ENCODE measurements around the gene CCL26. TPM values are rescaled to one million over a fixed set of nuclear protein-coding genes. Genes with fewer than 3 reads are reported as not detected.

Gene CCL26
- total RNA-seq, 5 donors from 2014 or later (not counting 1 experiment from before 2014, with no cell fraction given), result not detected

- Histone ChIP-seq H3K36me3 (ENCODE audit: control insufficient read depth in 2 of 2, extremely low read depth in 1 of 2, insufficient read depth in 1 of 2, low read length in 1 of 2) (no peaks in the 10 kb centered on the region), H3K4me1 (ENCODE audit: control insufficient read depth in 1 of 2, extremely low read depth in 1 of 2, insufficient read depth in 2 of 2, low read length in 2 of 2) (no peaks in the 10 kb centered on the region), H3K27ac (ENCODE audit: low read length) (no peak overlapping the region), H3K9me3 (no peaks in the 10 kb centered on the region), H3K27me3 (replicated peaks in 1 of 2; ENCODE audit: control insufficient read depth in 2 of 2, extremely low read depth in 1 of 2, insufficient read depth in 2 of 2, low read length in 1 of 2) (peaks cover 0 to 23% of the 10 kb centered on the region in 2 experiments), H3K4me3 (ENCODE audit: control insufficient read depth in 1 of 2, extremely low read depth in 1 of 2, low read length in 1 of 2) (no peak overlapping the region)
- DNase-seq (no peak), ATAC-seq (replicated peaks in 1 of 4) (no peak)
- Mint-ChIP-seq H3K27me3 (peaks cover 3 to 4% of the 10 kb centered on the region in 2 donors), H3K4me3 (no peak overlapping the region), H3K36me3 (no peaks in the 10 kb centered on the region), H3K27ac (no peak overlapping the region), H3K4me1 (no peaks in the 10 kb centered on the region), H3K9me3 (no peaks in the 10 kb centered on the region)
- ChIA-PET POLR2A (no interaction called here), CTCF (no interaction called here)
- WGBS (ENCODE audit: insufficient coverage), result 78% methylated on average over 6 of the region's 13 CpGs
Observed at GRCh38 chr7:75814407-75814947, 42.5 kb upstream of the CCL26 start.

- Histone ChIP-seq H3K27ac (ENCODE audit: low read length) (no peak within 1 kb of the TSS), H3K4me1 (ENCODE audit: control insufficient read depth in 1 of 2, extremely low read depth in 1 of 2, insufficient read depth in 2 of 2, low read length in 2 of 2) (no peaks in the 10 kb centered on the region), H3K36me3 (ENCODE audit: control insufficient read depth in 2 of 2, extremely low read depth in 1 of 2, insufficient read depth in 1 of 2, low read length in 1 of 2) (no peaks in the 10 kb centered on the region), H3K4me3 (ENCODE audit: control insufficient read depth in 1 of 2, extremely low read depth in 1 of 2, low read length in 1 of 2) (no peak within 1 kb of the TSS), H3K9me3 (no peaks in the 10 kb centered on the region), H3K27me3 (replicated peaks in 1 of 2; ENCODE audit: control insufficient read depth in 2 of 2, extremely low read depth in 1 of 2, insufficient read depth in 2 of 2, low read length in 1 of 2) (peaks cover 0 to 23% of the 10 kb centered on the region in 2 experiments)
- H3K4me3 Mint-ChIP-seq, result no peak within 1 kb of the TSS
- DNase-seq (no peak), ATAC-seq (replicated peaks in 1 of 4) (no peak)
- H3K4me1 Mint-ChIP-seq, result no peaks in the 10 kb centered on the region
- no peak within 1 kb of the TSS for H3K27ac Mint-ChIP-seq
- POLR2A ChIA-PET, result interaction anchor here in 1 of 2 donors (0.6 kb wide), 1 partner anchor 741 kb away, joined by 5 read pairs; no protein-coding TSS in a partner anchor
- H3K27me3 Mint-ChIP-seq, result peaks cover 3 to 4% of the 10 kb centered on the region in 2 donors
- CTCF ChIA-PET, result no interaction called here
- 10% methylated on average over 3 of the region's 7 CpGs for WGBS (ENCODE audit: insufficient coverage)
- no peaks in the 10 kb centered on the region for H3K9me3 Mint-ChIP-seq
- H3K36me3 Mint-ChIP-seq, result no peaks in the 10 kb centered on the region
Observed at GRCh38 chr7:75813781-75814236, 41.8 kb upstream of the CCL26 start, which contains the start of gene CCL24. TSS of gene CCL24 (minus strand) at chr7:75813806. CDS start at chr7:75813715, 91 bp downstream.

GRCh38 chr7:75813084-75813483, 41.1 kb upstream of the CCL26 start:
- Mint-ChIP-seq H3K4me1 (no peaks in the 10 kb centered on the region), H3K27me3 (peaks cover 3 to 4% of the 10 kb centered on the region in 2 donors), H3K4me3 (no peak overlapping the region), H3K36me3 (no peaks in the 10 kb centered on the region), H3K9me3 (no peaks in the 10 kb centered on the region), H3K27ac (no peak overlapping the region)
- Histone ChIP-seq H3K27me3 (replicated peaks in 1 of 2; ENCODE audit: control insufficient read depth in 2 of 2, extremely low read depth in 1 of 2, insufficient read depth in 2 of 2, low read length in 1 of 2) (peaks cover 0 to 23% of the 10 kb centered on the region in 2 experiments), H3K27ac (ENCODE audit: low read length) (no peak overlapping the region), H3K9me3 (no peaks in the 10 kb centered on the region), H3K4me3 (ENCODE audit: control insufficient read depth in 1 of 2, extremely low read depth in 1 of 2, low read length in 1 of 2) (no peak overlapping the region), H3K36me3 (ENCODE audit: control insufficient read depth in 2 of 2, extremely low read depth in 1 of 2, insufficient read depth in 1 of 2, low read length in 1 of 2) (no peaks in the 10 kb centered on the region), H3K4me1 (ENCODE audit: control insufficient read depth in 1 of 2, extremely low read depth in 1 of 2, insufficient read depth in 2 of 2, low read length in 2 of 2) (no peaks in the 10 kb centered on the region)
- ChIA-PET POLR2A (no interaction called here), CTCF (no interaction called here)
- 83% methylated on average over 1 of the region's 3 CpGs for WGBS (ENCODE audit: insufficient coverage)
- DNase-seq (no peak), ATAC-seq (replicated peaks in 1 of 4) (no peak)

GRCh38 chr7:75811894-75812678, 40.1 kb upstream of the CCL26 start:
- H3K27ac ChIP-seq (ENCODE audit: low read length), result no peak overlapping the region
- H3K4me3 ChIP-seq (ENCODE audit: control insufficient read depth in 1 of 2, extremely low read depth in 1 of 2, low read length in 1 of 2), result no peak overlapping the region
- no peak for DNase-seq
- Mint-ChIP-seq H3K4me1 (no peaks in the 10 kb centered on the region), H3K27me3 (peaks cover 3% of the 10 kb centered on the region in 2 donors), H3K27ac (no peak overlapping the region), H3K36me3 (no peaks in the 10 kb centered on the region), H3K9me3 (peaks cover 0 to 6% (median 5%) of the 10 kb centered on the region in 3 donors), H3K4me3 (no peak overlapping the region)
- no peaks in the 10 kb centered on the region for H3K36me3 ChIP-seq (ENCODE audit: control insufficient read depth in 2 of 2, extremely low read depth in 1 of 2, insufficient read depth in 1 of 2, low read length in 1 of 2)
- peaks cover 0 to 23% of the 10 kb centered on the region in 2 experiments for H3K27me3 ChIP-seq (replicated peaks in 1 of 2; ENCODE audit: control insufficient read depth in 2 of 2, extremely low read depth in 1 of 2, insufficient read depth in 2 of 2, low read length in 1 of 2)
- ChIA-PET POLR2A (no interaction called here), CTCF (no interaction called here)
- no peak for ATAC-seq (replicated peaks in 1 of 4)
- WGBS (ENCODE audit: insufficient coverage), result 85% methylated on average over 9 of the region's 11 CpGs
- H3K9me3 ChIP-seq, result no peaks in the 10 kb centered on the region
- no peaks in the 10 kb centered on the region for H3K4me1 ChIP-seq (ENCODE audit: control insufficient read depth in 1 of 2, extremely low read depth in 1 of 2, insufficient read depth in 2 of 2, low read length in 2 of 2)

GRCh38 chr7:75809396-75809795, 37.4 kb upstream of the CCL26 start:
- Mint-ChIP-seq H3K4me3 (no peak overlapping the region), H3K9me3 (peaks cover 0 to 13% (median 12%) of the 10 kb centered on the region in 3 donors), H3K27ac (no peak overlapping the region), H3K4me1 (no peaks in the 10 kb centered on the region), H3K27me3 (peaks cover 0 to 3% of the 10 kb centered on the region in 2 donors), H3K36me3 (no peaks in the 10 kb centered on the region)
- CTCF ChIA-PET, result no interaction called here
- Histone ChIP-seq H3K4me1 (ENCODE audit: control insufficient read depth in 1 of 2, extremely low read depth in 1 of 2, insufficient read depth in 2 of 2, low read length in 2 of 2) (no peaks in the 10 kb centered on the region), H3K27ac (ENCODE audit: low read length) (no peak overlapping the region), H3K4me3 (ENCODE audit: control insufficient read depth in 1 of 2, extremely low read depth in 1 of 2, low read length in 1 of 2) (no peak overlapping the region), H3K9me3 (no peaks in the 10 kb centered on the region), H3K27me3 (replicated peaks in 1 of 2; ENCODE audit: control insufficient read depth in 2 of 2, extremely low read depth in 1 of 2, insufficient read depth in 2 of 2, low read length in 1 of 2) (peaks cover 0 to 16% of the 10 kb centered on the region in 2 experiments), H3K36me3 (ENCODE audit: control insufficient read depth in 2 of 2, extremely low read depth in 1 of 2, insufficient read depth in 1 of 2, low read length in 1 of 2) (no peaks in the 10 kb centered on the region)
- POLR2A ChIA-PET, result no interaction called here
- DNase-seq (no peak), ATAC-seq (replicated peaks in 1 of 4) (no peak)
- 70% methylated on average over 2 of the region's 6 CpGs for WGBS (ENCODE audit: insufficient coverage)

GRCh38 chr7:75808106-75808505, 36.1 kb upstream of the CCL26 start:
- Histone ChIP-seq H3K9me3 (no peaks in the 10 kb centered on the region), H3K36me3 (ENCODE audit: control insufficient read depth in 2 of 2, extremely low read depth in 1 of 2, insufficient read depth in 1 of 2, low read length in 1 of 2) (no peaks in the 10 kb centered on the region), H3K27me3 (replicated peaks in 1 of 2; ENCODE audit: control insufficient read depth in 2 of 2, extremely low read depth in 1 of 2, insufficient read depth in 2 of 2, low read length in 1 of 2) (peaks cover 0 to 4% of the 10 kb centered on the region in 2 experiments), H3K4me1 (ENCODE audit: control insufficient read depth in 1 of 2, extremely low read depth in 1 of 2, insufficient read depth in 2 of 2, low read length in 2 of 2) (no peaks in the 10 kb centered on the region), H3K4me3 (ENCODE audit: control insufficient read depth in 1 of 2, extremely low read depth in 1 of 2, low read length in 1 of 2) (no peak overlapping the region), H3K27ac (ENCODE audit: low read length) (no peak overlapping the region)
- no peak overlapping the region for H3K4me3 Mint-ChIP-seq
- ATAC-seq (replicated peaks in 1 of 4) (no peak), DNase-seq (no peak)
- H3K9me3 Mint-ChIP-seq, result peaks cover 0 to 13% (median 12%) of the 10 kb centered on the region in 3 donors
- no peaks in the 10 kb centered on the region for H3K4me1 Mint-ChIP-seq
- WGBS (ENCODE audit: insufficient coverage), result 100% methylated on average over 5 of the region's 6 CpGs
- CTCF ChIA-PET, result interaction anchor here (0.5 to 0.6 kb wide), 2 partner anchors 25 to 210 kb away, joined by 3 to 4 read pairs; no protein-coding TSS in a partner anchor
- H3K27ac Mint-ChIP-seq, result no peak overlapping the region
- H3K27me3 Mint-ChIP-seq, result peaks cover 1 to 3% of the 10 kb centered on the region in 2 donors
- no peaks in the 10 kb centered on the region for H3K36me3 Mint-ChIP-seq
- POLR2A ChIA-PET, result no interaction called here

All from T-cell (primary cell).